MM.1S (cell line): ENCODE results near the gene EPB41.

Experiments
- DNase-seq: peaks from one replicate; pipeline ENCODE4 v3.0.0-alpha.2; 2015
- H2AFZ ChIP-seq: fragments of 300-600 bp; sonication (generic); 2 replicates; pipeline ENCODE4 v1.6.0; 2016; ENCODE audit warnings: antibody characterized with exemption, low read length
- H3F3A ChIP-seq: fragments of 300-600 bp; sonication (generic); 2 replicates; pipeline ENCODE4 v1.6.1; 2016; ENCODE audit warnings: mild to moderate bottlenecking, antibody characterized with exemption, low read length, moderate library complexity, mixed read lengths; ENCODE audit not compliant: insufficient read depth
- H3K27ac ChIP-seq: fragments of 300-600 bp; sonication (generic); 2 replicates; pipeline ENCODE4 v1.5.1; 2016; ENCODE audit warnings: mild to moderate bottlenecking, low read length
- H3K27me3 ChIP-seq: fragments of 300-600 bp; sonication (generic); replicated peaks from 2 replicates; pipeline ENCODE4 v1.6.0; 2016; ENCODE audit warnings: low read length; ENCODE audit not compliant: insufficient read depth
- H3K36me3 ChIP-seq: fragments of 300-600 bp; sonication (generic); replicated peaks from 2 replicates; pipeline ENCODE4 v1.6.1; 2016; ENCODE audit warnings: mild to moderate bottlenecking, low read length, mixed read lengths; ENCODE audit not compliant: insufficient read depth
- H3K4me1 ChIP-seq: fragments of 300-600 bp; sonication (generic); 2 replicates; pipeline ENCODE4 v1.6.1; 2016; ENCODE audit warnings: low read length, mixed read lengths
- H3K4me2 ChIP-seq: fragments of 300-600 bp; sonication (generic); 2 replicates; pipeline ENCODE4 v1.6.0; 2016; ENCODE audit warnings: low read depth, low read length
- H3K4me3 ChIP-seq: fragments of 300-600 bp; sonication (generic); 2 replicates; pipeline ENCODE4 v1.5.1; 2016; ENCODE audit warnings: low read length, mixed read lengths
- H3K79me2 ChIP-seq: fragments of 300-600 bp; sonication (generic); 2 replicates; pipeline ENCODE4 v1.6.1; 2016; ENCODE audit warnings: mixed run types, low read length, mixed read lengths
- H3K9ac ChIP-seq: fragments of 300-600 bp; sonication (generic); 2 replicates; pipeline ENCODE4 v1.6.1; 2016; ENCODE audit warnings: low read length, mixed read lengths
- H3K9me2 ChIP-seq: fragments of 300-600 bp; sonication (generic); replicated peaks from 2 replicates; pipeline ENCODE4 v1.6.1; 2016; ENCODE audit warnings: mild to moderate bottlenecking, low read length, mixed read lengths; ENCODE audit not compliant: insufficient read depth
- H3K9me3 ChIP-seq: fragments of 300-600 bp; sonication (generic); replicated peaks from 2 replicates; pipeline ENCODE4 v1.6.1; 2016; ENCODE audit warnings: mild to moderate bottlenecking, low read length, mixed read lengths; ENCODE audit not compliant: insufficient read depth
- H4K20me1 ChIP-seq: fragments of 300-600 bp; sonication (generic); 2 replicates; pipeline ENCODE4 v1.6.1; 2016; ENCODE audit warnings: mild to moderate bottlenecking, low read length, moderate library complexity, mixed read lengths; ENCODE audit not compliant: insufficient read depth
- EZH2 ChIP-seq: fragments of 300-600 bp; sonication (generic); optimal IDR thresholded peaks from 2 replicates; pipeline ENCODE3; 2017; ENCODE audit warnings: low read depth, mild to moderate bottlenecking, antibody characterized with exemption, low read length, mixed read lengths
- EZH2phosphoT487 ChIP-seq: fragments of 300-600 bp; sonication (generic); IDR thresholded peaks from 2 replicates; pipeline ENCODE4 v1.6.1; 2018; ENCODE audit warnings: antibody characterized with exemption, low read length
- TF ChIP-seq, protein P1 (sequence below): fragments of 300-600 bp; sonication (generic); IDR thresholded peaks from 2 replicates; pipeline ENCODE4 v1.5.1; 2016; ENCODE audit warnings: antibody characterized with exemption, low read length, mixed read lengths

Gene EPB41

DNA sequence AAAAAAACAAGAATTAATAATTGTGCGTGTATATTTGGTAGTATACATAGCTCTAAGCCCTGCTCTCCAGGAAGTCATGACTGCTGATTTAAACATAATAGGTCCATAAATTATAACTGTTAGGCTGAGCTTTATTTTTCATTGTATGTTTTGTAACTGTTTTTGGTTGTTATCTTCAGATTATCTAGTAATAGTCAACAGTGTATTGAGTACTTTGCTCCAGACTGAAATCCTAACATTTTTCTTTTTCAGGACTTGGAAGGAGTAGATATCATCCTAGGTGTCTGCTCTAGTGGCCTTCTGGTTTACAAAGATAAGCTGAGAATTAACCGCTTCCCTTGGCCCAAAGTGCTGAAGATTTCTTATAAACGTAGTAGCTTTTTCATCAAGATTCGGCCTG is 118.5 kb downstream of the EPB41 start:
- Histone ChIP-seq H4K20me1 (no peaks in the 10 kb centered on the region), H3K4me3 (no peak overlapping the region), H3K79me2 (no peaks in the 10 kb centered on the region), H3K27me3 (no peaks in the 10 kb centered on the region), H2AFZ (no peak overlapping the region), H3K9me2 (no peaks in the 10 kb centered on the region), H3K4me2 (no peak overlapping the region), H3K36me3 (no peaks in the 10 kb centered on the region), H3K4me1 (no peaks in the 10 kb centered on the region), H3F3A (no peaks in the 10 kb centered on the region), H3K9ac (no peak overlapping the region), H3K27ac (no peak overlapping the region), H3K9me3 (no peaks in the 10 kb centered on the region)
- no peak for DNase-seq
- TF ChIP-seq EZH2phosphoT487 (no peak), EZH2 (no peak)
- TF ChIP-seq, protein P1, sequence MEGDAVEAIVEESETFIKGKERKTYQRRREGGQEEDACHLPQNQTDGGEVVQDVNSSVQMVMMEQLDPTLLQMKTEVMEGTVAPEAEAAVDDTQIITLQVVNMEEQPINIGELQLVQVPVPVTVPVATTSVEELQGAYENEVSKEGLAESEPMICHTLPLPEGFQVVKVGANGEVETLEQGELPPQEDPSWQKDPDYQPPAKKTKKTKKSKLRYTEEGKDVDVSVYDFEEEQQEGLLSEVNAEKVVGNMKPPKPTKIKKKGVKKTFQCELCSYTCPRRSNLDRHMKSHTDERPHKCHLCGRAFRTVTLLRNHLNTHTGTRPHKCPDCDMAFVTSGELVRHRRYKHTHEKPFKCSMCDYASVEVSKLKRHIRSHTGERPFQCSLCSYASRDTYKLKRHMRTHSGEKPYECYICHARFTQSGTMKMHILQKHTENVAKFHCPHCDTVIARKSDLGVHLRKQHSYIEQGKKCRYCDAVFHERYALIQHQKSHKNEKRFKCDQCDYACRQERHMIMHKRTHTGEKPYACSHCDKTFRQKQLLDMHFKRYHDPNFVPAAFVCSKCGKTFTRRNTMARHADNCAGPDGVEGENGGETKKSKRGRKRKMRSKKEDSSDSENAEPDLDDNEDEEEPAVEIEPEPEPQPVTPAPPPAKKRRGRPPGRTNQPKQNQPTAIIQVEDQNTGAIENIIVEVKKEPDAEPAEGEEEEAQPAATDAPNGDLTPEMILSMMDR: no peak

DNA sequence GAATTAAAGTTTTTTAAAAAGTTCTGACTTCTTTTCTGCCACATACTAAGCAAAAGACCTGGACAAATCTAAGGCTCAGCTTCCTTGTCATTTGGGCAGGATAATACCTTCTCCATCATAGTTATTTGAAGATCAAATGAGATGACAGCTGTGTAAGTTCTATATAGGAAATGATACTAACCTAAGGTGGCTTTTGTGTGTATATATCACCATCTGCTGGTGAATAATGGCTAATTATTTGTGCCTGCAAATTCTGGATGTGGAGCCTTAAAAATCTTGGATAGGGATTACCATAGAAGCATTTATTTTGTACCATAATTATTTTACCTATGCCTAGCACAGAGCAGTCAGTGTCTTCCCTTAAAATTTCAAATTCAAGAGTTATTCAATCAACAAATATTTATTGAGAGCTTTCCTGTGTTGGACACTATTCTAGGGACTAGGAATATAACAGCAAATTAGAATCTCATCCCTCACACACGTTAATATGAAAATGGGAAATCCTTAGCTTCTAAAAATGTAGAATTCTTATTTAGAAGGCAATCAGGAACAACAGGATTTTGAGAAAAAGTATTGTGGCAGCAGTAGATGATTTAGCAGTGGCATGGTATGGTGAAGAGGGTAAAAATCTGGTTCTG is 119.6 kb downstream of the EPB41 start:
- Histone ChIP-seq H3K27ac (no peak overlapping the region), H3K36me3 (no peaks in the 10 kb centered on the region), H4K20me1 (no peaks in the 10 kb centered on the region), H3F3A (no peaks in the 10 kb centered on the region), H3K4me1 (no peaks in the 10 kb centered on the region), H3K4me2 (no peak overlapping the region), H3K4me3 (no peak overlapping the region), H3K9ac (no peak overlapping the region), H3K79me2 (no peaks in the 10 kb centered on the region), H2AFZ (no peak overlapping the region), H3K27me3 (no peaks in the 10 kb centered on the region), H3K9me3 (no peaks in the 10 kb centered on the region), H3K9me2 (no peaks in the 10 kb centered on the region)
- DNase-seq: peak; percentile 44
- TF ChIP-seq, protein P1: peak; percentile 65
- TF ChIP-seq EZH2: no peak

DNA sequence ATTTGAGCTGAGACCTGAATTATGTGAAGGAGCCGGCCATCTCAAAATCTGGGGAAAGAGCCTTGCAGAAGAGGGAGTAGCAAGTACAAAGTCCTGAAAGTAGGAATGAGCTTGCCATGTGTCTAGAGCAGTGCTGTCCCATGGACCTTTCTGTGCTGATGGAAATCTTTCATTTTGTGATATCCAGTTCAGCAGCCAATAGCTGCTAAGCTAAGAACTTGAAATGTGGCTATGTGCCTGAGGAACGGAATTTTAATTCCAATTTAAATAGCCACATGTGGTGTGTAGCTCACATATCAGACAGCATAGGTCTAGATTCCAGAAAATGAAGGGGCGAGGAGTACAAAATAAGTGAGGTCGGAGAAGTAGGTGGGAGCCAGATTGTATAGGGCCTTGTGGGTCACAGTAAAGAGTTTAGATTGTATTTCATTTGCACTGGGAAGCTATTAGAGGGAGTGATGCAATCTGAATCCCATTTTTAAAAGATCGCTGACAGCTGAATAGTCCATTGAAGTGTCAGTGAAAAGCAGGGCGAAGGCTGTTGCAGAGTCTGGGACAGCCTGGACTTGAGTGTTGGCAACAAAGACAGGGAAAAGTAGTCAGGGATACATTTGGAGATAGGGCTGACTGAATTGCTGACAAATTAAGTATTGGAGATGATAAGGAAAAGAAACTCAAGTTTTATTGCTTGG is 129.1 kb downstream of the EPB41 start:
- no peaks in the 10 kb centered on the region for H3K36me3 ChIP-seq
- H3K27me3 ChIP-seq: no peaks in the 10 kb centered on the region
- no peak overlapping the region for H3K4me2 ChIP-seq
- no peaks in the 10 kb centered on the region for H3K4me1 ChIP-seq
- H3K9me2 ChIP-seq: no peaks in the 10 kb centered on the region
- H3K79me2 ChIP-seq: no peaks in the 10 kb centered on the region
- no peaks in the 10 kb centered on the region for H3F3A ChIP-seq
- TF ChIP-seq, protein P1: no peak
- TF ChIP-seq EZH2phosphoT487 (no peak), EZH2 (no peak)
- no peak overlapping the region for H3K27ac ChIP-seq
- no peaks in the 10 kb centered on the region for H3K9me3 ChIP-seq
- H4K20me1 ChIP-seq: no peaks in the 10 kb centered on the region
- H3K9ac ChIP-seq: no peak overlapping the region
- no peak for DNase-seq
- H3K4me3 ChIP-seq: no peak overlapping the region
- H2AFZ ChIP-seq: no peak overlapping the region
